Measurements from ENCODE around the gene FAM25A.
A peak's percentile ranks its signal among the peaks of the same experiment; 100 is the strongest.
"Not testable (repeated sequence)": the region's sequence is repeated elsewhere in the genome, so short reads cannot be mapped to it uniquely, and the experiment has no call there.

FAM25A gene

DNA sequence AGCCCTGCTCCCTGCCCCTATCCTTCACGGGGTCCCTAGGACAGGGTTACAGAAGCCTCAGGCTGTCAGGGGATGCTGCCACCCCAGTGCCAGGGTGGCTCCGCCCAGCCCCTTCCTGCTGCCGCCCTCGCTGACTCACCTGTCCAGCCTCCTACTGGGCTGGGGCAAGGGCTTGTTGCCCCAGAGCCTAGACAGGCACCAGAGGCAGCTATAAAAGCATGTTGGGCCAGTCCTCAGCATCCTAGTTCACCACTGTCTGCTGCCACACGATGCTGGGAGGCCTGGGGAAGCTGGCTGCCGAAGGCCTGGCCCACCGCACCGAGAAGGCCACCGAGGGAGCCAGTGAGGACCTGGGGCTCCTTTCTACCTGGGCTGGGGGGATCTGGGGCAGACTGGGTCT is at the start of gene FAM25A:
Gene FAM25A (plus strand): TSS at position 239 of the 400 bp plus-strand sequence. CDS start 31 bp downstream, at position 270.
- not testable (repeated sequence) for DNase-seq (ENCODE audit: low spot score)

DNA sequence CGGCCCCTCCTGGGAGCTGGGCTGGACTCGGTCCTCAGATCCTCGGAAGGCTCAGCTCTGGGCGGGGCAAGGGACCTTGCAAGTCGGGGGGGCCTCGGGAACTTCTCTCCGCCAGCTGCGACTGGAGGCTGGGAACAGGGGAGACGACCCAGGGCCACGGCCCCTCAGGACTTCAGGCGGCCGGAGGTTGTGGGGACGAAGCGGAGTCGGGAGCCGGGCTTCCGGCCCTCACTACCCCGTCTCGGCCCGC is 49.2 kb upstream of the FAM25A start:
- DNase-seq (ENCODE audit: low spot score), result no peak

DNA sequence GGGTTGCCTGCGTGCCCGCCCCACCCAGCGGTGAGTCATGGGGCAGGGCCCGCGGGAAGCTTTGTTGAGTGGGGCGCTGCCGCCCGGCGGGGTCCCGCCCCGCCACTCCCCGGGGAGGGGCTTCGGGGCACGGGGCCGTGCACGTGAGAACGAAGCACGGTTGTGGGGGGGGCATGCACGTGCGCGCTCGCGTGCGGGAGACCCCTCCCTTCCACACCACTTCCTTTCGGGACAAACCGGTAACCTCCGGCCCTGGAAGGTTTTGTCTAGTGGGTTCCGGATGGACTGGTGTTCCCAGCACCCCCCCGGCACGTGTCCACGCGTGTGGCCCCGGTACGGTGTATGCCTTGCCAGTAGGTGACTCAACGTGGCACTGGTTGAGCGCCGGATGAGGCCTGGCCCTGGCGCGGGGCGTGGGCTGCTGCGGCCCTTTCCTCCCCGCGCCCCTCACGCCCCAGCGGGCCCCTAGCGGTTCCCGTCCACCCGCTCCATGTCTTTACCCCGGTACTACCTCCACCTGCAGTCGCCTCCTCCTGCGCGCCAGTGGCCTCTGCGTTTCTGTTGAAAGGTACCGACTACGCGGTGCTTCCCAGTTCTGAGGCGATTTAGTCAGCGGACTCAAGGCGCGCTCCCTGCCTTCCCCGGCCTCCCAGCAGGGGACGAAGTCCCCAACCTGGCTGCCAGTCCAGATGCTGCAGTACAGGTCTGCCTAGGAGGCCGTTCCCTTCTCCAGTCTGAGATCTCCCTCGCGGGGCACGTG is 48.7 kb upstream of the FAM25A start:
- DNase-seq (ENCODE audit: low spot score), result peak; percentile 87

DNA sequence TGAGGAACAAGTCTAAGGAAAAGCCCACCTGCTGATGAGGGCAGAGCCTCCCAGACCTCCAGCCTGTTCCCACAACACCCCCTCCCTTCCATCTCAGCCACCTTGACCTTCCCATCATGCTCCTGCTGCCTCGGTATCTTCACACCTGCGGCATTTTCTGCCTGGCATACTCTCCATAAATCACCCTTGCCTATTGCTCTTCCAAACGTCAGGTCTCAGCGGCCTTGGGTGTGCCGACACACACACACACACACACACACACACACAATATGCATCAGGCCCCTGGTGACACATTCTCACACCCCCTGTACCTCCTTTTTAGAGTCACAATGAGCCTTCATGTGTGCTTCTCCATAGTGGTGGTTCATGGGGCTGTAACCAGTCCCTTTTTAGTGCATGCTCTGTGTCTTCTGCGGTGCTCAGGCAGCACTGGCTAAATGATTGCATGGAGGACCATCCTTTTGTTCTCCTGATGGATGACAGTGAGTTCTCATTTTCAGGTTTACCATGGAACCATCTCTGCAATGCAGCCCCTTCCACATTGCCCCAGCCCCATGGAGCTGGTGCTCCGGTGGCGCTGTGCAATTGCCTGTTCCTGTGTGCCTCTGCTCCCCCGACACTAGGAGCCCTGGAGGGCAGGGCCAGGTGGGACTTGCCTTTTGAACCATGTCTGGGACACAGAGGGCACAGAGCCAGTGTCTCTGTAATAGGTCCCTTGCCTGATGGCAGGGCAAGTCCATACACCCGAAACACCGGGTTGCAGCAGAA is 47.3 kb upstream of the FAM25A start:
- no peak for DNase-seq (ENCODE audit: low spot score)

DNA sequence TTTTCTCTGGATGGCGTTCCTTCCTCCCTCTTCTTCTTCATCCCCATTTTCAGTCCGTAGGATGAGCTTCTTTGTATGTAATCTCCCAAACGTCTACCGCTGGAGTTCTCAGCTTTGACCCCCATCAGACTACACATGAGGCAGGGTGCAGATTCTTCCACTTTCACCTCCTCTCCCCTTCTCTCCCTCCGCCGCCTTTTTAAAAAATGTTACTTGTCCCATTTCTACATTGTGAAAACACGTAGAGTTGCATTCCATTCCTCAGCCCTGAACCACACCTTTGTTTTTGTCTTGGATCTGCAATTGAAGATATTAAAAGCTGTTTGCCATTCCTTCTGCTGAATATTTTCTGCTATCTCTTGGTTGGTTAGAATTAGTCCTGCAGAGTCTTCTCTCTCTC is 45.6 kb upstream of the FAM25A start:
- no peak for DNase-seq (ENCODE audit: low spot score)

DNA sequence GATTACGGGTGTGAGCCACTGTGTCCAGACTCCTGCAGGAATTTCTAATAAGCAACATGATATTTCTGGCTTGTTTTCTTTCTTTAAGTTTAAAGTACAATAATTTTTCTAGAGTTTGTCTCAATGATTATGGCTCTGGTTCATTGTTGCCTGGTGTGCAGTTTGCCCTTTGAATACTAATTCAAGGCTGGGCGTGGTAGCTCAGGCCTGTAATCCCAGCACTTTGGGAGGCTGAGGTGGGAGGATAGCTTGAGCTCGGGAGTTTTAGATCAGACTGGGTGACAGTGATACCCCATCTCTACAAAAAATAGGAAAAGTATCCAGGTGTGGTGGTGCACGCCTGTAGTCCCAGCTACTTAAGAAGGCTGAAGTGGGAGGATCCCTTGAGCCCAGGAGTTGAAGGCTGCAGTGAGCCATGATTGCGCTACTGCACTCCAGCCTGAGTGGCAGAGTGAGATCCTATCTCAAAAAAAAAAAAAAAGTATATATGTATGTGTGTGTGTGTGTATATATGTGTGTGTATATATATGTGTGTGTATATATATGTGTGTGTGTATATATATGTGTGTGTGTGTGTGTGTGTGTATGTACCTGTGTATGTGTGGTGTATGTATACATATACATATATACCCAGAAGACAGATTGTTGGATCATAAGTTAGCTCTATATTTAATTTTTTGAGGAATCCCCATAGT is 43.6 kb upstream of the FAM25A start:
- no peak for DNase-seq (ENCODE audit: low spot score)

DNA sequence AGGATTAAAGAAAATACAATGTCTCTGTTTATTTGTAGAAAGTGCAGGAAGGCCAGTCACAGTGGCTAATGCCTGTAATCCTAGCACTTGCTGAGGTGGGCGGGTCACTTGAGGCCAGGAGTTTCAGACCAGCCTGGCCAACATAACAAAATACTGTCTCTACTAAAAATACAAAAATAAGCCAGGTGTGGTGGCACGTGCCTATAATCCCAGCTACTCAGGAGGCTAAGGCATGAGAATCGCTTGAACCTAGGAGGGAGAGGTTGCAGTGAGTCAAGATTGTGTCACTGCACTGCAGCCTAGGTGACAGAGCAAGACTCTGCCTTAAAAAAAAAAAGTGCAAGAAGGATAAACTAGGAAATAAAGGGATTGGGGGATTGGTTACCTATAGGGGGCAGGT is 41.6 kb upstream of the FAM25A start:
- not testable (repeated sequence) for DNase-seq (ENCODE audit: low spot score)

DNA sequence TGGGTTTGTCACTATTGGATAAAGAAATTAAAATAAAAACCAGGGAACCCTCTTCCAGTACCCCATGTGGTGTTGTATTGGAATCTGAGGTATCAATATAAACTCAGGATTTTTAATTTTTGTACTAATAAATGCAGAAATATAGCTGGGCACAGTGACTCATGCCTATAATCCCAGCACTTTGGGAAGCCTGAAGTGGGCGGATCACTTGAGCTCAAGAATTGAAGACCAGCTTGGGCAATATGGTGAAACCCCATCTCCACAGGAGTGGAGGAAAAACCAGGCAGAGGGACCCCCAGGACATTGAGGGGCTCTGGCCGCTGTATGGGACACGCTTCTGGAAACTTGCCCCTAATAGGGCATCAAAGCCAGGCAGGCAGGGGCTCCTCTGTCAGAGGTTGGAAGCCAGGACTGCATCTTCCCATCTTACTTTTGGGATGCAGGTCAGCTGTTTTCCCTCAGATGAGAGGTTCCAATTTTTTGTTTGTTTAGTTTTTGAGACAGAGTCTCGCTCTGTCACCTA is 40.7 kb upstream of the FAM25A start:
- no peak for DNase-seq (ENCODE audit: low spot score)

DNA sequence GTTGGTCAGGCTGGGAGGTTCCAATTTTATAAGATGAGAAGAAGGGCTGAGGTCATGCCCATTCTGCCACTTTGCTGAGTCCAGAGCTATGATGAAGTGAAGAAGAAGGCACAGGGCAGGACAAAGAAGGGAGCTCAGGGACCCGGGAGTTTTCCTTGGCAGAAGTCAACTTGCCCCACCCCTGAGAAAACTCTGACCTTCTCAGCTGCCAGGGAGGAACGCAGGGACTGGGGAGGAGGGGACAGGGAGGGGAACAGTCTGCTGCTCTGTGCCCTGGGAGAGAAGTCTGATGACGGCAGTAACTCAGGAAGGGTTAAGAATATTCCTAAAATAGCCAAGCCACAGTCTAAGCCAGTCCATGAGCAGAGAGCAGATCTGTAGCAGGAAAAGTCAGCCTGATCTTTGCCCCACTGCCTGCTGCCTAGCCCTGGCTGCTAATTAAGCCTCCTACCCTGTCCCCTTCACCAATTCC is 40.1 kb upstream of the FAM25A start:
- DNase-seq (ENCODE audit: low spot score), result no peak

DNA sequence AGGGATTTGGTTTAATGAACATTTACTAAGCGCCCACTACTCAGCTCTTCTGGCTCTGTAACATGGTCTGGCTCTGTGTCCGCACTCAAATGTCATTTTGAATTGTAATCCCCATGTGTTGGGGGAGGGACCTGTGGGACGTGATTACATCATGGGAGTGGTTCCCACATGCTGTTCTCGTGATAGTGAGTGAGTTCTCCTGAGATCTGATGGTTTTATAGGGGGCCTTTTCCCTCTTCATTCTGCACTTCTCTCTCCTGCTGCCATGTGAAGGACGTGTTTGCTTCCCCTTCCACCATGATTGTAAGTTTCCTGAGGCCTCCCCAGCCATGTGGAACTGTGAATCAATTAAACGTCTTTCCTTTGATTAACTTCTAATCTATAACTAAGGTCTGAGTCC is 39.1 kb upstream of the FAM25A start:
- not testable (repeated sequence) for DNase-seq (ENCODE audit: low spot score)

DNA sequence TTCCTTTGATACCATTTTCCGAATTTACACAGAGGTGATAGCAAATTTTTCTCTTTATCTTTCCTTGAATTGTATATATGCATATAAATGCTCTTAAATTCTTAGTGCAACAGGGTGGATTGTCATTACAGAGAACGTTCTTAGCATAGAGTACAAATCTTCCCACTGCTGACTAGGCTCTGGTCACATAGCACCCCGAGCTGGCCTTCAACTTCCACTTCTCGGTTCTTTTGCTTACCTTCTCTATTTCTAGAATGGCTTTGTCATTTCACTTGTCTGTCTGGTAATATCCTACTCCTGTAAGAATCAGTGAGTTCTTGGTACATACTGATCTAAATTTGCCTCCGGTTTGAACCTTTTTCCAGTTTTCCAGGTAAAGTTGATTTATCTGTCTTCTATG is 38.4 kb upstream of the FAM25A start:
- no peak for DNase-seq (ENCODE audit: low spot score)

DNA sequence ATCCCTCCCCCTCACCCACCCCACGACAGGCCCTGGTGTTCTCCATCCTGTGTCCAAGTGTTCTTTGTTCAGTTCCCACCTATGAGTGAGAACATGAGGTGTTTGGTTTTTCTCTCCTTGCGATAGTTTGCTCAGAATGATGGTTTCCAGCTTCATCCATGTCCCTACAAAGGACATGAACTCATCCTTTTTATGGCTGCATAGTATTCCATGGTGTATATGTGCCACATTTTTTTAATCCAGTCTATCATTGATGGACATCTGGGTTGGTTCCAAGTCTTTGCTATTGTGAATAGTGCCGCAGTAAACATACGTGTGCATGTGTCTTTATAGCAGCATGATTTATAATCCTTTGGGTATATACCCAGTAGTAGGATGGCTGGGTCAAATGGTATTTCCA is 35.6 kb upstream of the FAM25A start:
- DNase-seq (ENCODE audit: low spot score), result not testable (repeated sequence)

DNA sequence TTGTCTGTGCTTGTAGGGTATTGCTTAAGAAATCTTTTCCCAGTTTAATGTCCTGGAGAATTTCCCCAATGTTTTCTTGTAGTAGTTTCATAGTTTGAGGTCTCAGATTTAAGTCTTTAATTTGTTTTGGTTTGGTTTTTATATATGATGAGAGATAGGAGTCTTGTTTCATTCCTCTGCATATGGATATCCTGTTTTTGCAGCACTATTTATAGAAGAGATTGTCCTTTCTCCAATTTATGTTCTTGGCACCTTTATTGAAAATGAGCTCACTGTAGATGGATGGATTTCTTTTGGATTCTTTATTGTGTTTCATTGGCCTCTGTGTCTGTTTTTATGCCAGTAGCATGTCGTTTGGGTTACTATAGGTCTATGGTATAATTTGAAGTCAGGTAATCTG is 31.6 kb upstream of the FAM25A start:
- no peak for DNase-seq (ENCODE audit: low spot score)

DNA sequence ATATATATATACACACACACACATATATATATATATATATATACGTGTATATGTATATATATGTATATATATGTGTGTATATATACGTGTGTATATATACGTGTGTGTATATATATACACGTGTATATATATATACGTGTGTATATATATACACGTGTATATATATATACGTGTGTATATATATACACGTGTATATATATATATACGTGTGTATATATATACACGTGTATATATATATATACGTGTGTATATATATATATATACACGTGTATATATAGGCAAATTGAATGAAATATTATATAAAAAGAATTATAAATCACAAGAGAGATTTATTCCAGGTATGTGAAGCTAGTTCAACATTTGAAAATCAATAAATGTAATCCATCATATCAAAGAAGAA is 28.7 kb upstream of the FAM25A start:
- not testable (repeated sequence) for DNase-seq (ENCODE audit: low spot score)

DNA sequence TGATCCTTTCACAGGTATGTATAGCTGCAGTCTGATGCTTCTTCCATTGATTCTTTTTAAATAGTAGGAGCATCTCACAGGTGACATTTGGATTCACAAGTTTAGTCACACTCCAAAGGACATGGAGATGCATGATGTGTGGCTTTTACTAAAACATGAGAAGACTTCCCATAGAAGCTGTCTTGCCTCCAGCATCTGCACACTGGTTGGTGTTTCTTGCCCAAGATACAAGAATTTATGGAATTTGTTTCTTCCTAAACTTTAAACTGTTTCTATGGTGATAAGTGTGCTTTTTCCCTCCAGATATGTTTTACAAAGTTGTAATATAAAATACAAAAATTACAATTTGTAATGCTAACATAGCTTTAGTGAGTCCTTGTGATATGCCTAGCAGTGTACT is 27.6 kb upstream of the FAM25A start:
- DNase-seq (ENCODE audit: low spot score), result no peak

DNA sequence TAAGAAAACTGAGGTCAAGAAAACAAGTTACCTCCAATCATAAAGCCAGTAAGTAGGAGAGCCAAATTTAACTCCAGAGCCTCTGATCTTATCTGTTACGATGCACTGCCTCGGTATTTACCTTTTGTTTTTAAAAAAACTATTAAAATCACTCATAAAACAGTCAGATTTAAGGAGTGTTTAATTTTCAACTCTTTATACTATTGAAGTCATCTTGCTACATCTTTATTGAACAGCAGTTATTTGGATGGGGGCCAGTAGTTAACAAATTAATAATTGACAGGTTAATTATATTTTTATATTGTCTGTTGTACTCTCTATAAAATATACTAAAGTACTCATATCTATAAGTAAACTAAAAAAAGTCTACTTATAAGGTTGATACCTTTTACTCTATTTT is 27.2 kb upstream of the FAM25A start:
- DNase-seq (ENCODE audit: low spot score), result no peak

DNA sequence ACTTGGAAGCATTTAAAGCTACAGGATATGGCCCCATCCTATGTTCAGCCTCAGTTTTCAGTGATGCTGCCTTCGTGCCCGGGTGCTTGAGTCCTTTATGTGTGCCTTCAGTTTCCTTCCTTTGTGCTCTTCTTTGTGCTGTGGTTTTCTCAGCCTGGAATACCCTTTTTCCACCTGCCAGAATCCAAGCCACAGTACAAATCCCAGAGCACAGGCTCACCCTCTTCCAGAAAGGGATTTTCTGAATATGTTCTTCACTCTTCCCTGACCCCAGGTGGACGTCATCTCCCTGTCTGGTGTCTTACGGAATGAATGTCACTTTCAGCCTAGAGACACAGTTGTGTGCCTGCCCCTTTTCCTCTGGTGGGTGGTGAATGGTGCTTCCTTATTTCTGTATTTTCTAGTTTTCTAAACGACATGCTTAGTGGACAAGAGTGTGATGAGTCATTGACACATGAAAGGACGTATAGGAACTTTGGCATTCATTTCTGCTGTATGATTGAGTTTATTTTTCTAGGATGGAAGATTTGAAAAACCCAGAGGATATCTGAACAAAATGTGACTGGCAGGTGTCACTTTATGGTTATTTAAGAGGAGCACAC is 20.2 kb upstream of the FAM25A start:
- DNase-seq (ENCODE audit: low spot score), result not testable (repeated sequence)

DNA sequence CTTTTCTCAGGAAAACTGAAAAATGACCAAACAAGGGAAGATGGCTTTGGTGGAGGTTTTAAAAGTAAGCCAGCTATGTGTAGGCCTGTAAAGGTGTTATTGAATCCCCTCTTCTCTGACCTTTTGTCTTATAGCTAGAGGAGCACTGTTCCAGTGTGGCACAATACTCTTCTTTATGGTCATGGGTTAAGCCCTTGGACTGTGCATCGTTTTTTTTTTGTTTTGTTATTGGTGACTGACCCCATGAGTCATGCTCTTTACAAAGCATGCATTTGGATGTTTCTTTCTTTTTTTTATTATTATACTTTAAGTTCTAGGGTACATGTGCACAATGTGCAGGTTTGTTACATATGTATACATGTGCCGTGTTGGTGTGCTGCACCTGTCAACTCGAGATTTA is 19.6 kb upstream of the FAM25A start:
- no peak for DNase-seq (ENCODE audit: low spot score)

DNA sequence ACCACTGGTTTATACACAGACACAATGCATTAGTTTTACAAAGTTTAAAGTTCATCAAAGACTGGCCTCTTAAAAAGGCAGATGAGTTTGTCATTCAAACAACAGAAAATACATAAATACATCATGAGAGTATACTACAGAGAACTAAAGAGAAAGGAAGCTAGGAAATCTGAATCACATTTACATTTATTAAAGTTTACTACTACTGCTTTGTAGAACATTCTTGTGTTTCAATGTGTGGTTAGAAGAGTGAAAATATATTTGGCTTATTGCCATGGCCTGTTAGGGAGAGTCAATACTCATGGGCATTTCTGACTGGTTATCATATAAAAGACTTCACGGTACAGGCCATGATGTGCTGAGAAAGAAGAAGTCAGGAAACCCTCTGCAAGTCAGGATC is 13.0 kb upstream of the FAM25A start:
- DNase-seq (ENCODE audit: low spot score), result not testable (repeated sequence)

DNA sequence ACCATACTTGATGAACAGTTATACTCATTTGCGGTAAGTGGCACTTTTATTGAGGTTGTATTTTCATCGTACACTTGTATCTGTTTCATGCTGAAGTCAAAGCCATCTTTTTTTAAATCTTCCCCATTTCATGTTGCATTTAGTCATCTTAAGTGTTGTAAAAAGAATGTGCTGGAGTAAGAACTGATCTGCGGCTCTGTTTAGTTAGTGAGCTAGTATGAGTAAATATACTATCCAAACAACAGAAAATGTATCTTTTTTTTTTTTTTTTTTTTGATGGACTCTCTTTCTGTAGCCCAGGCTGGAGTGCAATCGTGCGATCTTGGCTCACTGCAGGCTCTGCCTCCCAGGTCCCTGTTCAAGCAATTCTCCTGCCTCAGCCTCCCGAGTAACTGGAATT is 12.4 kb upstream of the FAM25A start:
- DNase-seq (ENCODE audit: low spot score), result not testable (repeated sequence)

DNA sequence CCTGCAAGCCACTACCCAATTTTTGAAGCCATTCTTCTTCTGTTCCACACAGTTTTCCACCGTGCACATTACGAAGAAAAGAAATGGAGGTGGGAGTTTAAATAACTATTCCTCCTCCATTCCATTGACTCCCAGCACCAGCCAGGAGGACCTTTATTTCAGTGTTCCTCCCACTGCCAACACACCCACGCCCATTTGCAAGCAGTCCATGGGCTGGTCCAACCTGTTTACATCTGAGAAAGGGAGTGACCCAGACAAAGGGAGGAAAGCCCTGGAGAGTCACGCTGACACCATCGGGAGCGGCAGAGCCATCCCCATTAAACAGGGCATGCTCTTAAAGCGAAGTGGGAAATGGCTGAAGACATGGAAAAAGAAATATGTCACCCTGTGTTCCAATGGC is 11.8 kb upstream of the FAM25A start:
- not testable (repeated sequence) for DNase-seq (ENCODE audit: low spot score)

DNA sequence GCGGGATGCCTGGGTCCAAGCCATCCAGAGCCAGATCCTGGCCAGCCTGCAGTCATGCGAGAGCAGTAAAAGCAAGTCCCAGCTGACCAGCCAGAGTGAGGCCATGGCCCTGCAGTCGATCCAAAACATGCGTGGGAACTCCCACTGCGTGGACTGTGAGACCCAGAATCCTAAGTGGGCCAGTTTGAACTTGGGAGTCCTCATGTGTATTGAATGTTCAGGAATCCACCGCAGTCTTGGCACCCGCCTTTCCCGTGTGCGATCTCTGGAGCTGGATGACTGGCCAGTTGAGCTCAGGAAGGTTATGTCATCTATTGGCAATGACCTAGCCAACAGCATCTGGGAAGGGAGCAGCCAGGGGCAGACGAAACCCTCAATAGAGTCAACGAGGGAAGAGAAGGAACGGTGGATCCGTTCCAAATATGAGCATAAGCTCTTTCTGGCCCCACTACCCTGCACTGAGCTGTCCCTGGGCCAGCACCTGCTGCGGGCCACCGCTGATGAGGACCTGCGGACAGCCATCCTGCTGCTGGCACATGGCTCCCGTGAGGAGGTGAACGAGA is 10.9 kb upstream of the FAM25A start:
- not testable (repeated sequence) for DNase-seq (ENCODE audit: low spot score)
